Mucosa of stomach (tissue), 1 donor: ENCODE data around the gene MYO1E.

Experiments
- H3K27me3 ChIP-seq: one replicate; pipeline ENCODE4 v1.7.0; 2013; ENCODE audit warnings: mild to moderate bottlenecking, low read length; ENCODE audit not compliant: control insufficient read depth, insufficient read depth
- H3K36me3 ChIP-seq: one replicate; pipeline ENCODE4 v1.7.0; 2013; ENCODE audit warnings: low read length; ENCODE audit not compliant: control insufficient read depth, insufficient read depth
- H3K4me1 ChIP-seq: one replicate; pipeline ENCODE4 v1.7.0; 2013; ENCODE audit warnings: mild to moderate bottlenecking, low read length; ENCODE audit not compliant: control insufficient read depth, insufficient read depth
- H3K4me3 ChIP-seq: one replicate; pipeline ENCODE4 v1.7.0; 2013; ENCODE audit warnings: low read length
- H3K9ac ChIP-seq: one replicate; pipeline ENCODE4 v1.7.0; 2013; ENCODE audit warnings: mild to moderate bottlenecking, low read length, moderate library complexity
- H3K9me3 ChIP-seq: one replicate; pipeline ENCODE4 v1.7.0; 2013; ENCODE audit warnings: mild to moderate bottlenecking, low read length, moderate library complexity; ENCODE audit not compliant: control insufficient read depth
- donor health status: Pancreatic carcinoma.

Gene MYO1E

GRCh38 chr15:59199626-59200465 lies 172.8 kb downstream of the MYO1E start:
- Histone ChIP-seq H3K4me1 (no peaks in the 10 kb centered on the region), H3K9ac (no peak overlapping the region), H3K4me3 (no peak overlapping the region), H3K36me3 (peaks cover 8% of the 10 kb centered on the region), H3K27me3 (no peaks in the 10 kb centered on the region), H3K9me3 (no peaks in the 10 kb centered on the region)

DNA sequence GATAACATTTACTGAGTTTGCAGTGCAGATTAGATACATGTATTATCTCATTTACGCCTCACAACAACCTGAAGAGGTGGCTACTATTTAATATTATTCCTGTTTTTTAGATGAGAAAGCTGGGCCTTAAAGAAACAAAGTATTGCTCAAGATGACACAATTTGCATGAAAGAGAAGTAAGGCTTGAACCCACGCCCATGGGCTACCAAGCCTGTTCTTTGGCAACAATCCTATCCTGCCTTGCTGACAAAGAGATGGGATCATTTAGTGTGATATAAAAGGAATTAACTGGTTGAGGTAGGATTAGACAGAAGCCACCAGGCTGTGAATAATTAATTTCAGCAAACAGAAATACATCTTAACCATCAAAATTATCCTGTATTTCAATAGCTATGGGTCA lies 175.2 kb downstream of the MYO1E start:
- H3K9me3 ChIP-seq, result no peaks in the 10 kb centered on the region
- H3K27me3 ChIP-seq, result no peaks in the 10 kb centered on the region
- H3K9ac ChIP-seq, result no peak overlapping the region
- H3K4me3 ChIP-seq, result no peak overlapping the region
- no peaks in the 10 kb centered on the region for H3K4me1 ChIP-seq
- peaks cover 5% of the 10 kb centered on the region for H3K36me3 ChIP-seq

- H3K9me3 ChIP-seq, result no peaks in the 10 kb centered on the region
- no peak overlapping the region for H3K4me3 ChIP-seq
- H3K27me3 ChIP-seq, result no peaks in the 10 kb centered on the region
- H3K4me1 ChIP-seq, result no peaks in the 10 kb centered on the region
- H3K9ac ChIP-seq, result no peak overlapping the region
- H3K36me3 ChIP-seq, result peaks cover 5% of the 10 kb centered on the region
These were observed 176.3 kb downstream of the MYO1E start for GRCh38 chr15:59196416-59196815.

- Histone ChIP-seq H3K4me3 (no peak overlapping the region), H3K9ac (no peak overlapping the region), H3K9me3 (no peaks in the 10 kb centered on the region), H3K27me3 (no peaks in the 10 kb centered on the region), H3K4me1 (no peaks in the 10 kb centered on the region), H3K36me3 (peaks cover 5% of the 10 kb centered on the region)
These were observed 177.9 kb downstream of the MYO1E start for GRCh38 chr15:59194639-59195325.

DNA sequence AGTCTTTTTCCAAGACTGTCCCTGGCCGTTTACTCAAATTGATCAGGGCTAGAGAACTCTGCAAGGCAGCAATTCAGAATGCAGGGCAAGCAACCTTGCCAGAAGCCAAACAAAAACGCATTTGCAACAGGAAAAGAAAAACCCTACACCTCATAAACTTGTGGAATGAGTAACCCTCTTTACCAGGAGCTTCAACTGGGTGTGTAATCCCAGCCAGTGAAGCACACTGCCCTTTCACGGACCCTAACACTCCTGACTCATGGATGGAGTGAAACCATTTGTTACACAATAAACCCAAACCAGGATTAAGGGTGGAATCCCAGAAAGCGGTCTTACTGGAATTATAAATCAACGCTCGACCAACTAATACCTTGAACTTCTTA lies 180.8 kb downstream of the MYO1E start:
- no peak overlapping the region for H3K9ac ChIP-seq
- H3K4me1 ChIP-seq, result no peaks in the 10 kb centered on the region
- H3K36me3 ChIP-seq, result no peaks in the 10 kb centered on the region
- no peaks in the 10 kb centered on the region for H3K9me3 ChIP-seq
- no peak overlapping the region for H3K4me3 ChIP-seq
- no peaks in the 10 kb centered on the region for H3K27me3 ChIP-seq

GRCh38 chr15:59190291-59190690 lies 182.4 kb downstream of the MYO1E start:
- H3K36me3 ChIP-seq, result no peaks in the 10 kb centered on the region
- H3K27me3 ChIP-seq, result no peaks in the 10 kb centered on the region
- no peak overlapping the region for H3K4me3 ChIP-seq
- no peaks in the 10 kb centered on the region for H3K4me1 ChIP-seq
- no peaks in the 10 kb centered on the region for H3K9me3 ChIP-seq
- H3K9ac ChIP-seq, result no peak overlapping the region

DNA sequence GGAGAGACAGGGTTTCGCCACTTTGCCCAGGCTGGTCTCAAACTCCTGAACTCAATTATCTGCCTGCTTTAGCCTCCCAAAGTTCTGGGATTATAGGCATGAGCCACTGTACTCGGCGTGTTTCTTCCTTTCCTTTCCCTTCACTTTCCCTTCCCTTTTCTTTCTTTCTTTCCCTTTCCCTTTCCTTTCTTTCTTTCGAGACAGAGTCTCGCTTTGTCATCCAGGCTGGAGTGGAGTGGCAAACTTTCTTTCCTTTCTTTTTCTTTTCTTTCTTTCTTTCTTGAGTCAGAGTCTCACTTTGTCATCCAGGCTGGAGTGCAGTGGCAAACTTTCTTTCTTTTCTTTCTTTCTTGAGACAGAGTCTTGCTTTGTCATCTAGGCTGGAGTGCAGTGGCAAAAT lies 183.4 kb downstream of the MYO1E start:
- Histone ChIP-seq H3K9ac (no peak overlapping the region), H3K27me3 (no peaks in the 10 kb centered on the region), H3K4me3 (no peak overlapping the region), H3K9me3 (no peaks in the 10 kb centered on the region), H3K36me3 (no peaks in the 10 kb centered on the region), H3K4me1 (no peaks in the 10 kb centered on the region)

DNA sequence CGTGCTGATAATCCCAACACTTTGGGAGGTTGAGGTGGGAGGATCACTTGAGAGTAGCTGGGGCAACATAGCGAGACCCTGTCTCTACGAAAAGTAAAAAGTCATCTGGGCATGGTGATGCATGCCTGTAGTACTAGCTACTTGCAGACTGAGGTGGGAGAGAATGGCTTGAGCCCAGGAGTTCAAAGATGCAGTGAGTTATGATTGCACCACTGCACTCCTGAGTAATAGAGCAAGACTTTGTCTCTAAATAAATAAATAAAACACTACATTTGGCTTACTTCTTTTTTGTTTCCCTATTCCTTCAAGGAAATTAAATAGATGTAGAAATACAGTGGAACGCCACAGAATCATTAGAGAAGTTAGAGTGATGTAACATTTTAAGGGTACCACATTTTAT lies 186.2 kb downstream of the MYO1E start:
- Histone ChIP-seq H3K27me3 (no peaks in the 10 kb centered on the region), H3K4me3 (no peak overlapping the region), H3K9me3 (no peaks in the 10 kb centered on the region), H3K36me3 (no peaks in the 10 kb centered on the region), H3K9ac (no peak overlapping the region), H3K4me1 (no peaks in the 10 kb centered on the region)

DNA sequence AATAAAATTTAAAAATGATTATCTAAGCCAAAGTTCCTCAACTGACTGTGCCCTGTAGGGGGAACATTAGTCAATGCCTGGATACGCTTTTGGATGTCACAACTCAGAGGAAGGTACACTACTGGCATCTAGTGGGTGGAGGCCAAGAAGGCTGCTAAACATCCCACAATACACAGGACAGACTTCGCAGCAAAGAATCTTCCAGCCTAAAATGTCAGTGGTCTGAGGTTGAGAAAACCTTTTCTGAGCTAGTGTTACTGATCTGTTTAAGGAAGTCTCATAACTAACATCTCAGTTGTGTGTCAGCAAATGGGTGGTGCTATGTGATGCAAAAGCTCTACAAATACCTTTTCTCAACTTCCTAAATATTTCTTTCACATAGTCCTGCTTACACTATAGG lies 186.9 kb downstream of the MYO1E start:
- H3K4me3 ChIP-seq, result no peak overlapping the region
- H3K36me3 ChIP-seq, result no peaks in the 10 kb centered on the region
- no peak overlapping the region for H3K9ac ChIP-seq
- no peaks in the 10 kb centered on the region for H3K9me3 ChIP-seq
- H3K4me1 ChIP-seq, result no peaks in the 10 kb centered on the region
- H3K27me3 ChIP-seq, result no peaks in the 10 kb centered on the region

DNA sequence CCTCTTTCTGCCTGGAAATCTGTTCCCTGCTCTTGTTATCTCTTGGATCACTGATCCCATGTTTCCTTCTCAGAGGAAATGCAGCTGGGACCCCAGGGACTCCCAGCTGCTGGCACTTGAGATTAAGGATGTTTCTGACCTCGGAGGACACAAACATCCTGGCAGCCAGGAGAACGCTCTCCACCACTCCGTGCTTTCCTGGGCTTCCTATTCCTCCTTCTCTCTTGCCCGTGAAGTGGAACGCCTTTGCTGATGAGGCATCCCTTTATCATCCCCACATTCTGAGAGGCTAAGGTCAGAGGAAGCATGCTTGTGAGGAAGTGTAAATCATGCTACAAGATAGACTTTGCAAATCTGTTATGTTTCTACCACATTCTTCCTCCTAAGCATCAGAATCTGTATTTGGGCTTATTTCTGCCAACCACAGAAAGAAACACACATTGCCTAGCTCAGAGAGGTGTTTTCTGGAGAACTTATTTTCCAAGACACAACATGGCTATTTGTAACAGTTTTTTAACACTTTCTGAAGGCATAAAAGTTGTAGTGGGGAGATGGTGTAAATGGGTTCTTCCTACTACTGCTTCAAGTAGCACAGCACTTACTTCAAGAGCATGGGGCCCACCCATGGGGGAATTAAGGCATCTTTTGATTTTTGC lies 191.6 kb downstream of the MYO1E start:
- Histone ChIP-seq H3K4me3 (no peak overlapping the region), H3K4me1 (no peaks in the 10 kb centered on the region), H3K36me3 (no peaks in the 10 kb centered on the region), H3K9me3 (no peaks in the 10 kb centered on the region), H3K27me3 (no peaks in the 10 kb centered on the region), H3K9ac (no peak overlapping the region)

DNA sequence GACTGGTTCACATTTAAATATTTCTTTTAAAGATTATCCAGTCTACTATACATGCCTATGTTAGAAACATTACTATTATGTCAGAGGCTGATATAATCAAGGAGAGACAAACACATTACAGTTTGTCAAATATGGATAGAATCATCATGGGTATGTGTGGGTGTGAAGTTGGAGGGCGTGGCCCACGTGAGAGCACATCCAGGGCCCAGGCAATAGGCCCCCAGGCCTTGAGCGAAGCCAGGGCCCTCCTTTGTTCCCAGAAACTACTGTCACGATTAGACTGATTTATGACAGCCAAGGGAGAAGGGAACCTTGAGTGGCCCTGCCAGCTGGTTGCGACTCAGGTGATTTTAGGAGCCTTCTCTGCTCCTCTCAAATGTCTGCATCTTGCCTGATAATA lies 193.0 kb downstream of the MYO1E start:
- H3K27me3 ChIP-seq, result no peaks in the 10 kb centered on the region
- H3K9ac ChIP-seq, result no peak overlapping the region
- no peak overlapping the region for H3K4me3 ChIP-seq
- H3K9me3 ChIP-seq, result no peaks in the 10 kb centered on the region
- peaks cover 11% of the 10 kb centered on the region for H3K4me1 ChIP-seq
- H3K36me3 ChIP-seq, result no peaks in the 10 kb centered on the region

DNA sequence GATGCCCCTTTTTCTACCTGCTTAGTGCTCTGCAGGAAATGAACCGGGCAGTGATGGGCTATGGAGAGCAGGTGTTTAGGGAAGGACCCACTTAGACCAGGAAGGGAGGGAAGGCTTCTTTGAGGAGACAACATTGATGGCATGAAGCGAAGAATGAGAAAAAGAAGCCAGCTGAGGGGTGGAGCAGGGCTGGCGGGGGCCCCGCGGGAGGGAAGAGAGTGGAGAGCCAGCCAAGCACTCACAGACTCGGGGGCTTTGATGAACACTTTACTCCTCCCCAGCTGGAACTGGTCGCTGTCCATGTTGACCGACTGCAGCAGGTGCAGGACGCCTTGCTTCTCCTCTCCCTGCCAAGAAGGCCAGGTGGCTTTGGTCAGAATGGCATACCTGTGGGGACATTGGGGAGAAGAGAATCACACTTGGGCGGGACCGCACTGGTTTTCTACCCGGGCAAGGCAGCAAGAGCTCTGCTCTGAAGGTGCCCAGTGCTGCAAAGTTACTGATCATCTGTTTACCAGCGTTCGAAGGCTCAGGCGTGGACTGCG lies 194.4 kb downstream of the MYO1E start:
- Histone ChIP-seq H3K4me3 (no peak overlapping the region), H3K27me3 (no peaks in the 10 kb centered on the region), H3K36me3 (no peaks in the 10 kb centered on the region), H3K9ac (no peak overlapping the region), H3K4me1 (peaks cover 17% of the 10 kb centered on the region), H3K9me3 (no peaks in the 10 kb centered on the region)
